ENCODE data around the gene MTR.

MTR gene

GRCh38 chr1:236845830-236846229 is 50.7 kb downstream of the MTR start:
- Histone ChIP-seq H3K4me3 (no peak overlapping the region), H3K27ac (no peak overlapping the region), H3K27me3 (no peaks in the 10 kb centered on the region), H3K36me3 (peaks cover 13 to 53% (median 15%) of the 10 kb centered on the region in 3 donors), H3K9me3 (no peaks in the 10 kb centered on the region), H3K4me1 (peaks cover 0 to 24% (median 0%) of the 10 kb centered on the region in 4 donors)
- no peak for TF ChIP-seq CTCF (IDR thresholded peaks at IDR 0.05)
- intact Hi-C loops (cut with DNase I; ENCODE audit: low total_unique reads): no loop called here
- no peak for DNase-seq

GRCh38 chr1:236848274-236848923 is 53.3 kb downstream of the MTR start:
- H3K36me3 ChIP-seq: peaks cover 15 to 64% (median 30%) of the 10 kb centered on the region in 3 donors

GRCh38 chr1:236850077-236850979 is 55.2 kb downstream of the MTR start:
- Histone ChIP-seq H3K36me3 (peaks cover 24 to 67% (median 30%) of the 10 kb centered on the region in 3 donors), H3K9me3 (no peaks in the 10 kb centered on the region), H3K4me1 (peaks cover 0 to 15% (median 2%) of the 10 kb centered on the region in 4 donors), H3K4me3 (no peak overlapping the region), H3K27ac (no peak overlapping the region), H3K27me3 (no peaks in the 10 kb centered on the region)
- no peak for TF ChIP-seq CTCF (IDR thresholded peaks at IDR 0.05)
- intact Hi-C loops (cut with DNase I; ENCODE audit: low total_unique reads): no loop called here
- no peak for DNase-seq

More at GRCh38 chr1:236848274-236848923, 53.3 kb downstream of the MTR start:
- H3K27me3 ChIP-seq: no peaks in the 10 kb centered on the region
- DNase-seq: no peak
- no peak for TF ChIP-seq CTCF (IDR thresholded peaks at IDR 0.05)
- no peaks in the 10 kb centered on the region for H3K9me3 ChIP-seq
- peaks cover 0 to 24% (median 0%) of the 10 kb centered on the region in 4 donors for H3K4me1 ChIP-seq
- no peak overlapping the region for H3K4me3 ChIP-seq
- H3K27ac ChIP-seq: no peak overlapping the region
- intact Hi-C loops (cut with DNase I; ENCODE audit: low total_unique reads): no loop called here

- no peak for DNase-seq
- no peak for TF ChIP-seq CTCF (IDR thresholded peaks at IDR 0.05)
- Histone ChIP-seq H3K4me3 (no peak overlapping the region), H3K36me3 (peaks cover 30 to 72% (median 36%) of the 10 kb centered on the region in 3 donors), H3K27me3 (no peaks in the 10 kb centered on the region), H3K4me1 (peaks cover 0 to 10% (median 2%) of the 10 kb centered on the region in 4 donors), H3K27ac (no peak overlapping the region), H3K9me3 (no peaks in the 10 kb centered on the region)
- intact Hi-C loops (cut with DNase I; ENCODE audit: low total_unique reads): no loop called here
These were observed 56.8 kb downstream of the MTR start for GRCh38 chr1:236851871-236852270.

GRCh38 chr1:236853921-236854604 is 59.0 kb downstream of the MTR start:
- Histone ChIP-seq H3K9me3 (no peaks in the 10 kb centered on the region), H3K36me3 (peaks cover 22 to 71% (median 56%) of the 10 kb centered on the region in 3 donors), H3K4me3 (no peak overlapping the region), H3K27ac (peak overlapping the region in 1 of 2 donors; percentile 29), H3K4me1 (peaks cover 0 to 10% (median 2%) of the 10 kb centered on the region in 4 donors), H3K27me3 (no peaks in the 10 kb centered on the region)
- intact Hi-C loops (cut with DNase I; ENCODE audit: low total_unique reads): no loop called here
- no peak for TF ChIP-seq CTCF (IDR thresholded peaks at IDR 0.05)
- DNase-seq: no peak
